ENCODE measurements around the gene COL9A2.

Gene COL9A2

DNA sequence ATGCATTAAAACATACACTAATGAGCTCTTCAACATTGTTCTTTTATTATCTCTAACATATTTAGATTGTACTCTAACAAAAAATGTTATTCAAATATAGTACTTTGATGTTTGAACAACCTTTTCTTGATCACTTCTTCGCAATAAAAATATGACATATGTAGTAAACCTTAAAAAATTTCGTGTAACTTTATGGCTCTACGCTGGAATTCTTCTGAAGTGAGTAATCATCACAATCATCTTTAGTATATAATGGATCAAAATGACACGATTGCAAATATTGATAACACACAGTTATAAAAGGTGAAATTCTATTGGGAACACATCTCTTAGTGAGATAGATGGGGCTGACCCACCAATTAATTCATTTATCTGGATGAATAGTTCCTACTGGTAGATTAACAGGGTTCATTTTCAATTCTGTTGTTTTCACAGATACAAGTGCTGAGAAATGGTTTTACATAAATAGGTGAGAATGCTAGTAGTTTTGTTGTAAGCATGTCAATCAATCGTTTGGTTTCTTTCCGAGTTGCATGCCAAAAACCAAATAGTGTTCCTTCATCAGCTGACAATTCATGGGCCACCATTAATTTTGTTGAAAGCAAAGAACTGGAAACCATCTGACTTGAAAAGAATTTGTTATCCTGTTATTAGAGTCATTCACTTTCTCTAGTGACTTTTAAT, 60.5 kb downstream of the COL9A2 start:
- no peak for DNase-seq

DNA sequence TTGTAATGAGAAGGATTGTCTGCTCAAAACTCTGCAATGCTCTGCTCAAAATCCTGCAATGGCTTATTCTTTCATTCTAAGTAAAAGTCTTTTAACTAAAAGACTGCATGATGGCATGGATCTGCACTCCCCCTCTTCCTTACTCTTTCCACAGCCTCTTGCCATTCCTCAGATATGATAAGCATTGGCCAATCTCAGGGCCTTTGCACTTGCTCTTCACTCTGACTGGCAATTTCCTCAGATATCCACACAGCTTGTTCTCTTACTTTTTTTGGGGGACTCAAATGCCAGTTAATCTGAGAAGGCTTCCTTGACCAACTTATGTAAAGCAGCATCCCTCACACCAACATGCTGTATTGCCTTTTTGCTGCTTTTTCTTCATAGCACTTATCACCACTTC, 61.9 kb downstream of the COL9A2 start:
- no peak for DNase-seq

DNA sequence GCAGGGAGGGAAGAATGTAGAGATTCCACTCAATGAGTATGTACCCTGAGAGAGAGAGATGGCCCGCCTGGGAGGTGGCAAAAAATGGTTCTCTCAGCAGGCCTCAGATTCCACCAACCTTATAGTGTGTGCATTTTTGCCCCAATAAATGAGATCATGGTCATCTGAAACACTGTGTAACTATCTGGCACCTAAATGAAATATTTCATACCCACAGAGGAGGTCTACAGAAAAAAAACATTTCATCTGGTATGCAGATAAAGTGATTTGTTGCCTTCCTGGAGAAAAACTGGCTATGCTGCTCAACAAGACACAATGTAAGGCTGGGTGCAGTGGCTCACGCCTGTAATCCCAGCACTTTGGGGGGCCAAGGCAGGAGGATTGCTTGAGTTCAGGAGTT, 64.5 kb downstream of the COL9A2 start:
- DNase-seq = no peak

DNA sequence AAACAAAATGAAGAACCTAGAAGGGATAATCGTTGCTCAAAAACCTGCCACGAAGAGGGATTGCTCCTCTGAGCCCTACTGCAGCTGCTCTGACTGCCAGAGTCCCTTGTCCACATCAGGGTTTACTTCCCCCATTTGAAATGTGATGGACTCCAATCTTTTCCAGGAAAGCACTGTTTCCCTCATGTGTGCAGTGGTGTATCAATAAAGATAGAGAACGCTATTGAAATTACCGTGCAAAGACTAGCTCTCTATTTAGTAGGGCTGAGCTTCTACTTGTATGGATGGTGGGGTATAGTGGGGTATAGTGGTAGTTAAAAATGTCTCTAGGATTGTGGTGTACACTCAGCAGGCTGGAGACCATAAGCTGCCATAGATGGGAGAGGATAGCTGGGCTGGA, 65.6 kb downstream of the COL9A2 start:
- DNase-seq = no peak

Data from left hindlimb (tissue), 1 donor.